Stomach smooth muscle (tissue), 2 donors: ENCODE measurements around the gene PRKCB.

ENCODE experiments used
- H3K27ac ChIP-seq: one replicate; pipeline ENCODE4 v1.7.0; 2013; ENCODE audit warnings: mild to moderate bottlenecking, low read length, inconsistent platforms
- H3K27me3 ChIP-seq, 2 donors: one replicate each; pipeline ENCODE4 v1.7.0; 2013; ENCODE audit warnings: low read length in 2 of 2; ENCODE audit not compliant: insufficient read depth in 2 of 2, control insufficient read depth in 1 of 2
- H3K36me3 ChIP-seq, 2 donors: one replicate each; pipeline ENCODE4 v1.7.0; 2013; ENCODE audit warnings: low read length in 2 of 2; ENCODE audit not compliant: control insufficient read depth in 2 of 2, insufficient read depth in 2 of 2
- H3K4me1 ChIP-seq: one replicate; pipeline ENCODE4 v1.7.0; 2013; ENCODE audit warnings: low read length; ENCODE audit not compliant: control insufficient read depth, insufficient read depth
- H3K4me3 ChIP-seq, 2 donors: one replicate each; pipeline ENCODE4 v1.7.0; 2013; ENCODE audit warnings: low read length in 2 of 2
- H3K9ac ChIP-seq, 2 donors: one replicate each; pipeline ENCODE4 v1.7.0; 2013; ENCODE audit warnings: low read length in 2 of 2, mild to moderate bottlenecking in 1 of 2
- H3K9me3 ChIP-seq, 2 donors: one replicate each; pipeline ENCODE4 v1.7.0; 2013; ENCODE audit warnings: low read length in 2 of 2; ENCODE audit not compliant: control insufficient read depth in 2 of 2
- donor health status: healthy.
- donor health status: Pancreatic carcinoma.

PRKCB gene

GRCh38 chr16:23889189-23889588 is 53.4 kb downstream of the PRKCB start:
- peaks cover 6% of the 10 kb centered on the region for H3K4me1 ChIP-seq
- H3K9me3 ChIP-seq = no peaks in the 10 kb centered on the region
- H3K27ac ChIP-seq = no peak overlapping the region
- no peaks in the 10 kb centered on the region for H3K27me3 ChIP-seq
- H3K36me3 ChIP-seq = no peaks in the 10 kb centered on the region
- H3K9ac ChIP-seq = no peak overlapping the region
- H3K4me3 ChIP-seq = no peak overlapping the region

GRCh38 chr16:23893986-23894385 is 58.2 kb downstream of the PRKCB start:
- H3K4me1 ChIP-seq = peaks cover 6% of the 10 kb centered on the region
- H3K36me3 ChIP-seq = no peaks in the 10 kb centered on the region
- H3K27ac ChIP-seq = no peak overlapping the region
- H3K9ac ChIP-seq = no peak overlapping the region
- H3K27me3 ChIP-seq = no peaks in the 10 kb centered on the region
- H3K4me3 ChIP-seq = no peak overlapping the region
- H3K9me3 ChIP-seq = no peaks in the 10 kb centered on the region

GRCh38 chr16:23895052-23895451 is 59.3 kb downstream of the PRKCB start:
- Histone ChIP-seq H3K9me3 (no peaks in the 10 kb centered on the region), H3K4me3 (no peak overlapping the region), H3K27ac (no peak overlapping the region), H3K4me1 (peaks cover 6% of the 10 kb centered on the region), H3K27me3 (no peaks in the 10 kb centered on the region), H3K9ac (no peak overlapping the region), H3K36me3 (no peaks in the 10 kb centered on the region)

- peaks cover 3% of the 10 kb centered on the region for H3K4me1 ChIP-seq
- H3K9ac ChIP-seq = no peak overlapping the region
- no peaks in the 10 kb centered on the region for H3K27me3 ChIP-seq
- H3K9me3 ChIP-seq = no peaks in the 10 kb centered on the region
- H3K4me3 ChIP-seq = no peak overlapping the region
- no peaks in the 10 kb centered on the region for H3K36me3 ChIP-seq
- H3K27ac ChIP-seq = no peak overlapping the region
Measured at GRCh38 chr16:23896832-23897821, 61.3 kb downstream of the PRKCB start.

GRCh38 chr16:23898682-23899430 is 63.1 kb downstream of the PRKCB start:
- H3K27ac ChIP-seq = no peak overlapping the region
- H3K9me3 ChIP-seq = no peaks in the 10 kb centered on the region
- H3K4me1 ChIP-seq = peaks cover 9% of the 10 kb centered on the region
- H3K27me3 ChIP-seq = no peaks in the 10 kb centered on the region
- no peak overlapping the region for H3K9ac ChIP-seq
- H3K36me3 ChIP-seq = no peaks in the 10 kb centered on the region
- no peak overlapping the region for H3K4me3 ChIP-seq

- H3K4me3 ChIP-seq = no peak overlapping the region
- peaks cover 19% of the 10 kb centered on the region for H3K4me1 ChIP-seq
- no peaks in the 10 kb centered on the region for H3K27me3 ChIP-seq
- no peaks in the 10 kb centered on the region for H3K9me3 ChIP-seq
- no peak overlapping the region for H3K27ac ChIP-seq
- no peaks in the 10 kb centered on the region for H3K36me3 ChIP-seq
- H3K9ac ChIP-seq = no peak overlapping the region
Measured at GRCh38 chr16:23899869-23900268, 64.1 kb downstream of the PRKCB start.

- Histone ChIP-seq H3K9me3 (no peaks in the 10 kb centered on the region), H3K27me3 (no peaks in the 10 kb centered on the region), H3K27ac (no peak overlapping the region), H3K36me3 (no peaks in the 10 kb centered on the region), H3K4me1 (peaks cover 23% of the 10 kb centered on the region), H3K9ac (no peak overlapping the region), H3K4me3 (no peak overlapping the region)
Measured at GRCh38 chr16:23900480-23901177, 64.8 kb downstream of the PRKCB start.

GRCh38 chr16:23901178-23902033 is 65.6 kb downstream of the PRKCB start:
- Histone ChIP-seq H3K36me3 (no peaks in the 10 kb centered on the region), H3K4me1 (peaks cover 23% of the 10 kb centered on the region), H3K4me3 (no peak overlapping the region), H3K27ac (no peak overlapping the region), H3K27me3 (no peaks in the 10 kb centered on the region), H3K9me3 (no peaks in the 10 kb centered on the region), H3K9ac (no peak overlapping the region)

- Histone ChIP-seq H3K27me3 (no peaks in the 10 kb centered on the region), H3K9ac (no peak overlapping the region), H3K9me3 (no peaks in the 10 kb centered on the region), H3K4me1 (peaks cover 23% of the 10 kb centered on the region), H3K27ac (no peak overlapping the region), H3K4me3 (no peak overlapping the region), H3K36me3 (no peaks in the 10 kb centered on the region)
Measured at GRCh38 chr16:23902034-23902747, 66.4 kb downstream of the PRKCB start.
